Rectal smooth muscle tissue (tissue), 1 donor: ENCODE measurements around the gene PPT1.

ENCODE experiments used
- H3K27ac ChIP-seq: one replicate; pipeline ENCODE4 v1.7.0; 2013; ENCODE audit warnings: low read depth, low read length, inconsistent platforms
- H3K27me3 ChIP-seq: one replicate; pipeline ENCODE4 v1.7.0; 2013; ENCODE audit warnings: low read length; ENCODE audit not compliant: control insufficient read depth, insufficient read depth
- H3K36me3 ChIP-seq: one replicate; pipeline ENCODE4 v1.7.0; 2013; ENCODE audit warnings: low read length; ENCODE audit not compliant: control insufficient read depth, insufficient read depth
- H3K4me1 ChIP-seq: one replicate; pipeline ENCODE4 v1.7.0; 2013; ENCODE audit warnings: low read length; ENCODE audit not compliant: control insufficient read depth, insufficient read depth
- H3K4me3 ChIP-seq: one replicate; pipeline ENCODE4 v1.7.0; 2013; ENCODE audit warnings: low read length
- H3K9ac ChIP-seq: one replicate; pipeline ENCODE4 v1.7.0; 2013; ENCODE audit warnings: low read length

PPT1 gene

GRCh38 chr1:40096977-40097782 is at the start of gene PPT1:
PPT1 (minus strand) TSS chr1:40097252; CDS start chr1:40097238, 14 bp downstream.
- peaks cover 2% of the 10 kb centered on the region for H3K4me1 ChIP-seq
- peak within 1 kb of the TSS; percentile 84 for H3K4me3 ChIP-seq
- no peaks in the 10 kb centered on the region for H3K36me3 ChIP-seq
- H3K27ac ChIP-seq = peak within 1 kb of the TSS; percentile 4
- H3K27me3 ChIP-seq = no peaks in the 10 kb centered on the region
- H3K9ac ChIP-seq = no peak within 1 kb of the TSS

GRCh38 chr1:40143891-40144575 is 47.0 kb upstream of the PPT1 start:
- H3K4me1 ChIP-seq = no peaks in the 10 kb centered on the region
- no peak overlapping the region for H3K9ac ChIP-seq
- H3K36me3 ChIP-seq = no peaks in the 10 kb centered on the region
- no peak overlapping the region for H3K4me3 ChIP-seq
- H3K27me3 ChIP-seq = no peaks in the 10 kb centered on the region
- H3K27ac ChIP-seq = no peak overlapping the region

- H3K4me1 ChIP-seq = no peaks in the 10 kb centered on the region
- no peak overlapping the region for H3K9ac ChIP-seq
- no peak overlapping the region for H3K4me3 ChIP-seq
- H3K27ac ChIP-seq = no peak overlapping the region
- no peaks in the 10 kb centered on the region for H3K27me3 ChIP-seq
- no peaks in the 10 kb centered on the region for H3K36me3 ChIP-seq
Observed at GRCh38 chr1:40141878-40142535, 45.0 kb upstream of the PPT1 start.

GRCh38 chr1:40140211-40140973 is 43.3 kb upstream of the PPT1 start:
- no peak overlapping the region for H3K27ac ChIP-seq
- H3K4me1 ChIP-seq = no peaks in the 10 kb centered on the region
- no peaks in the 10 kb centered on the region for H3K36me3 ChIP-seq
- H3K9ac ChIP-seq = no peak overlapping the region
- no peaks in the 10 kb centered on the region for H3K27me3 ChIP-seq
- H3K4me3 ChIP-seq = no peak overlapping the region

GRCh38 chr1:40133839-40134238 is 36.8 kb upstream of the PPT1 start:
- H3K4me3 ChIP-seq = no peak overlapping the region
- no peaks in the 10 kb centered on the region for H3K36me3 ChIP-seq
- H3K27ac ChIP-seq = no peak overlapping the region
- no peak overlapping the region for H3K9ac ChIP-seq
- no peaks in the 10 kb centered on the region for H3K4me1 ChIP-seq
- no peaks in the 10 kb centered on the region for H3K27me3 ChIP-seq

GRCh38 chr1:40133312-40133665 is 36.2 kb upstream of the PPT1 start:
- H3K9ac ChIP-seq = no peak overlapping the region

GRCh38 chr1:40132383-40133311 is 35.6 kb upstream of the PPT1 start:
- Histone ChIP-seq H3K27ac (no peak overlapping the region), H3K4me1 (no peaks in the 10 kb centered on the region), H3K4me3 (peak overlapping the region; percentile 51), H3K27me3 (no peaks in the 10 kb centered on the region), H3K36me3 (no peaks in the 10 kb centered on the region), H3K9ac (no peak overlapping the region)

More at GRCh38 chr1:40133312-40133665, 36.2 kb upstream of the PPT1 start:
- Histone ChIP-seq H3K27me3 (no peaks in the 10 kb centered on the region), H3K4me1 (no peaks in the 10 kb centered on the region), H3K36me3 (no peaks in the 10 kb centered on the region), H3K4me3 (no peak overlapping the region), H3K27ac (no peak overlapping the region)

- Histone ChIP-seq H3K27me3 (no peaks in the 10 kb centered on the region), H3K4me3 (no peak overlapping the region), H3K4me1 (no peaks in the 10 kb centered on the region), H3K9ac (no peak overlapping the region), H3K36me3 (no peaks in the 10 kb centered on the region), H3K27ac (no peak overlapping the region)
Observed at GRCh38 chr1:40130892-40131291, 33.8 kb upstream of the PPT1 start.

GRCh38 chr1:40122855-40123254 is 25.8 kb upstream of the PPT1 start:
- no peak overlapping the region for H3K4me3 ChIP-seq
- no peaks in the 10 kb centered on the region for H3K4me1 ChIP-seq
- no peaks in the 10 kb centered on the region for H3K36me3 ChIP-seq
- H3K9ac ChIP-seq = no peak overlapping the region
- no peak overlapping the region for H3K27ac ChIP-seq
- no peaks in the 10 kb centered on the region for H3K27me3 ChIP-seq

GRCh38 chr1:40120128-40120527 is 23.1 kb upstream of the PPT1 start:
- Histone ChIP-seq H3K36me3 (no peaks in the 10 kb centered on the region), H3K27me3 (no peaks in the 10 kb centered on the region), H3K4me1 (no peaks in the 10 kb centered on the region), H3K9ac (no peak overlapping the region), H3K4me3 (no peak overlapping the region), H3K27ac (no peak overlapping the region)

GRCh38 chr1:40114400-40114799 is 17.3 kb upstream of the PPT1 start:
- Histone ChIP-seq H3K36me3 (no peaks in the 10 kb centered on the region), H3K4me1 (no peaks in the 10 kb centered on the region), H3K27me3 (no peaks in the 10 kb centered on the region), H3K4me3 (no peak overlapping the region), H3K27ac (no peak overlapping the region), H3K9ac (no peak overlapping the region)
